Epithelial cell of esophagus (primary cell): ENCODE data around the gene SAA2.
"Not testable (repeated sequence)": the region's sequence is repeated elsewhere in the genome, so short reads cannot be mapped to it uniquely, and the experiment has no call there.

Experiments used
- DNase-seq: peaks from one replicate; pipeline ENCODE4 v3.0.0; 2010; ENCODE audit warnings: low read depth
- H3K4me3 ChIP-seq: 2 replicates; pipeline ENCODE4 v1.5.1; 2011; ENCODE audit warnings: mild to moderate bottlenecking, low read length, control low read depth
- CTCF ChIP-seq: IDR thresholded peaks from 2 replicates; pipeline ENCODE4 v1.5.1; 2011; ENCODE audit warnings: low read depth, mild to moderate bottlenecking, low read length, control low read depth, inconsistent platforms; ENCODE audit not compliant: insufficient read depth; ENCODE audit errors: missing control alignments

Gene SAA2

GRCh38 chr11:18209058-18209457, 39.4 kb downstream of the SAA2 start:
- no peak for TF ChIP-seq CTCF

GRCh38 chr11:18204771-18205170, 43.7 kb downstream of the SAA2 start:
- no peak for DNase-seq
- TF ChIP-seq CTCF, result no peak
- no peak overlapping the region for H3K4me3 ChIP-seq

More at GRCh38 chr11:18209058-18209457, 39.4 kb downstream of the SAA2 start:
- DNase-seq, result no peak
- no peak overlapping the region for H3K4me3 ChIP-seq

GRCh38 chr11:18204220-18204619, 44.2 kb downstream of the SAA2 start:
- no peak overlapping the region for H3K4me3 ChIP-seq
- no peak for DNase-seq
- no peak for TF ChIP-seq CTCF

GRCh38 chr11:18203723-18204122, 44.7 kb downstream of the SAA2 start:
- peak; percentile 33 for DNase-seq
- H3K4me3 ChIP-seq, result no peak overlapping the region
- peak; percentile 35 for TF ChIP-seq CTCF

- not testable (repeated sequence) for DNase-seq, H3K4me3 ChIP-seq
Observed at GRCh38 chr11:18197738-18198137, 50.7 kb downstream of the SAA2 start.

GRCh38 chr11:18196532-18196931, 51.9 kb downstream of the SAA2 start:
- TF ChIP-seq CTCF, result no peak
- H3K4me3 ChIP-seq, result no peak overlapping the region
- DNase-seq, result no peak
